ENCODE results near the gene PHF20.
"Not testable (repeated sequence)": the region's sequence is repeated elsewhere in the genome, so short reads cannot be mapped to it uniquely, and the experiment has no call there.

The PHF20 gene

GRCh38 chr20:35984382-35984781 is 212.6 kb downstream of the PHF20 start:
- no peaks in the 10 kb centered on the region for H3K36me3 ChIP-seq (ENCODE audit: insufficient read depth, low read length)
- no peaks in the 10 kb centered on the region for H3K27me3 ChIP-seq (ENCODE audit: insufficient read depth, low read length)
- H3K4me1 ChIP-seq (ENCODE audit: insufficient read depth, low read length): no peaks in the 10 kb centered on the region
- no peak overlapping the region for H2AFZ ChIP-seq (ENCODE audit: low read depth, low read length)
- no peak overlapping the region for H3K4me3 ChIP-seq (ENCODE audit: low read length)
- no peaks in the 10 kb centered on the region for H3K9me3 ChIP-seq (ENCODE audit: low read length)

GRCh38 chr20:35985806-35986205 is 214.0 kb downstream of the PHF20 start:
- H3K36me3 ChIP-seq (ENCODE audit: insufficient read depth, low read length): no peaks in the 10 kb centered on the region
- no peak overlapping the region for H2AFZ ChIP-seq (ENCODE audit: low read depth, low read length)

GRCh38 chr20:35988910-35989463 is 217.2 kb downstream of the PHF20 start:
- H3K27me3 ChIP-seq (ENCODE audit: insufficient read depth, low read length): no peaks in the 10 kb centered on the region
- peaks cover 8% of the 10 kb centered on the region for H3K4me1 ChIP-seq (ENCODE audit: insufficient read depth, low read length)
- H3K36me3 ChIP-seq (ENCODE audit: insufficient read depth, low read length): no peaks in the 10 kb centered on the region
- H3K4me3 ChIP-seq (ENCODE audit: low read length): no peak overlapping the region
- H2AFZ ChIP-seq (ENCODE audit: low read depth, low read length): no peak overlapping the region
- no peaks in the 10 kb centered on the region for H3K9me3 ChIP-seq (ENCODE audit: low read length)

More at GRCh38 chr20:35985806-35986205, 214.0 kb downstream of the PHF20 start:
- H3K4me1 ChIP-seq (ENCODE audit: insufficient read depth, low read length): no peaks in the 10 kb centered on the region
- H3K9me3 ChIP-seq (ENCODE audit: low read length): no peaks in the 10 kb centered on the region
- H3K27me3 ChIP-seq (ENCODE audit: insufficient read depth, low read length): no peaks in the 10 kb centered on the region
- H3K4me3 ChIP-seq (ENCODE audit: low read length): no peak overlapping the region

- Histone ChIP-seq H3K9me3 (ENCODE audit: low read length) (no peaks in the 10 kb centered on the region), H3K4me3 (ENCODE audit: low read length) (no peak overlapping the region), H3K27me3 (ENCODE audit: insufficient read depth, low read length) (no peaks in the 10 kb centered on the region), H3K4me1 (ENCODE audit: insufficient read depth, low read length) (peaks cover 8% of the 10 kb centered on the region), H3K36me3 (ENCODE audit: insufficient read depth, low read length) (no peaks in the 10 kb centered on the region), H2AFZ (ENCODE audit: low read depth, low read length) (no peak overlapping the region)
Observed at GRCh38 chr20:35991142-35991771, 219.4 kb downstream of the PHF20 start.

DNA sequence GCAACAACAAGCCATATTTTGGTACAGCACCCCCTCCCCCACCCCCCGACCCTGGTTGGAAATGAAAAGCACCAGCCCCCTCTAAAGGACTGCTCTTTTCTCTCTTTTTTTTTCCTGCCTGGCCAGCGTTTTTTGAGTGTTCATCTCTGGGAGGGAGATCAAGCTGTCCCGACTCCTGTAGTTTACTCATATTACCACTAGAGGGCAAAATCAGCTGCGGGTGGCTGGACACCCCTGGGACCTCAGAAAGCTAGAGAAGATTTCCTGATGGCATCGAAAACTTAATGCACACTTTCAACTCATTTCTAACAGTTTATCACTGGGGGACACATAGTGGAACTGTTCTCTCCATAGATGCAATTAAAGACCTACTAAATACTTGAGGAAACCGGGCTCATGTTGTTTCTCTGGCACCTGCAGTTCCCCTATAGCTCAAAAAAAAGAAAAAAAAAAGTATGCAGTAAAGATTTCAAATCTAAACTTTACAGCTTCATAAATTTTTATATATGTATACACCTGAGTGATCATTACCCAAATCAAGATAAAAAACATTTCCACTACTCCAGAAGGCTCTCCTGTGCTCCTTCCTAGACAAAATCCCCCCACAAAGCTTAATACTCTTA is 221.0 kb downstream of the PHF20 start:
- no peaks in the 10 kb centered on the region for H3K27me3 ChIP-seq (ENCODE audit: insufficient read depth, low read length)
- H2AFZ ChIP-seq (ENCODE audit: low read depth, low read length): no peak overlapping the region
- peaks cover 8% of the 10 kb centered on the region for H3K4me1 ChIP-seq (ENCODE audit: insufficient read depth, low read length)
- no peak overlapping the region for H3K4me3 ChIP-seq (ENCODE audit: low read length)
- H3K9me3 ChIP-seq (ENCODE audit: low read length): no peaks in the 10 kb centered on the region
- H3K36me3 ChIP-seq (ENCODE audit: insufficient read depth, low read length): no peaks in the 10 kb centered on the region

- Histone ChIP-seq H3K4me3 (ENCODE audit: low read length) (no peak overlapping the region), H3K27me3 (ENCODE audit: insufficient read depth, low read length) (no peaks in the 10 kb centered on the region), H2AFZ (ENCODE audit: low read depth, low read length) (no peak overlapping the region), H3K9me3 (ENCODE audit: low read length) (no peaks in the 10 kb centered on the region), H3K36me3 (ENCODE audit: insufficient read depth, low read length) (no peaks in the 10 kb centered on the region), H3K4me1 (ENCODE audit: insufficient read depth, low read length) (peaks cover 8% of the 10 kb centered on the region)
Observed at GRCh38 chr20:35994994-35995453, 223.2 kb downstream of the PHF20 start.

GRCh38 chr20:35996492-35996891 is 224.7 kb downstream of the PHF20 start:
- H3K27me3 ChIP-seq (ENCODE audit: insufficient read depth, low read length): not testable (repeated sequence)

More at GRCh38 chr20:35996492-35996891, 224.7 kb downstream of the PHF20 start:
- not testable (repeated sequence) for H3K4me1 ChIP-seq (ENCODE audit: insufficient read depth, low read length); H3K9me3 ChIP-seq (ENCODE audit: low read length); H2AFZ ChIP-seq (ENCODE audit: low read depth, low read length); H3K36me3 ChIP-seq (ENCODE audit: insufficient read depth, low read length); H3K4me3 ChIP-seq (ENCODE audit: low read length)

All from neuron (in vitro differentiated cells).